Fibroblast of peridontal ligament (primary cell): ENCODE results near the gene SLC9A3.
"Not testable (repeated sequence)": the region's sequence is repeated elsewhere in the genome, so short reads cannot be mapped to it uniquely, and the experiment has no call there.

Source experiments
- DNase-seq: peaks from one replicate; pipeline ENCODE4 v3.0.0-alpha.2; 2010; ENCODE audit errors: extremely low read depth

The SLC9A3 gene

DNA sequence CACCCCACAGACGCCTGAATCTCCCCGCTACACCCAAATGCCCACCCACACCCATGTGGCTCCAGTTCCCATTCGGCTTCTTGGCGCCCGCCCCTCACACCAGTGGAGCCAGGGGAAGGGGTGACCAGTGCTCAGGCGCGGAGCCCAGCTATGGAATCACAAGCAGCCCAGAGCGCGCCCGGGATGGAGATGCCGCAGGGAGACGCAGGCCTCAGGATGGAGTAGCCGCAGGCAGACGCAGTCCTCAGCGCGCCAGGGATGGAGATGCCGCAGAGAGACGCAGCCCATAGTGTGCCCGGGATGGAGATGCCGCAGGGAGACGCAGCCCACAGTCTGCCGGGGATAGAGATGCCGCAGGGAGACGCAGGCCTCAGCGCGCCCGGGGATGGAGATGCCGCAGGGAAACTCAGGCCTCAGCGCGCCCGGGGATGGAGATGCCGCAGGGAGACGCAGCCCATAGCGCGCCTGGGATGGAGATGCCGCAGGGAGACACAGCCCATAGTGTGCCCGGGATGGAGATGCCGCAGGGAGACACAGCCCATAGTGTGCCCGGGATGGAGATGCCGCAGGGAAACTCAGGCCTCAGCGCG lies 16.2 kb downstream of the SLC9A3 start:
- DNase-seq = not testable (repeated sequence)

DNA sequence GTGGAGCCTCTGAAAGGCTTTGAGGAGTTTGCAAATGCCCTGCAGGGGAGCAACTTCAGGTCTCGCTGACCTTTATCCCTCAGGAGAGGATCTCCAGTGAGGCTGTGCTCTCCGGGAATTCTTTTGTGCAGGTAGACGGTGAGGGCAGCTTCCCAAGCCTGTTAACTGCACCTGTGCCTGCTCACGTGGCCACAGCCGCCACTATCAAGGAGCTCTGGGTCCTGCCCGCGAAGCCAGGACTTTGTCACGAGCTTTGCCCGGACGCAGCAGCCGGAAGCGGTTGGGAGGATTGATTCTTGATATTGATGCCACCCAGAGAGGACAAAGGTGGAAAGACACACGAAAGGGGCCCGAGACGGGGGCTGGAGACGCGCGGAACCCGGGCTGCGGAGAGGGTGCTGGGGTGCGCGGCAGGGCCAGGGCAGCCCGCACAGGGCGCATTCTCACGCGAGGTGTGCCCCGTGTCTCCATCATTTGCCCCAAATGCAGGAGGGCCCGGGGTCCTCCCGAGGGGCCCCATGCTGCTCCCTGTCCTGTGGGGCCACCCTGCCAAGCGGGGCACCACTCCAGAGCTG lies 18.2 kb downstream of the SLC9A3 start:
- no peak for DNase-seq

DNA sequence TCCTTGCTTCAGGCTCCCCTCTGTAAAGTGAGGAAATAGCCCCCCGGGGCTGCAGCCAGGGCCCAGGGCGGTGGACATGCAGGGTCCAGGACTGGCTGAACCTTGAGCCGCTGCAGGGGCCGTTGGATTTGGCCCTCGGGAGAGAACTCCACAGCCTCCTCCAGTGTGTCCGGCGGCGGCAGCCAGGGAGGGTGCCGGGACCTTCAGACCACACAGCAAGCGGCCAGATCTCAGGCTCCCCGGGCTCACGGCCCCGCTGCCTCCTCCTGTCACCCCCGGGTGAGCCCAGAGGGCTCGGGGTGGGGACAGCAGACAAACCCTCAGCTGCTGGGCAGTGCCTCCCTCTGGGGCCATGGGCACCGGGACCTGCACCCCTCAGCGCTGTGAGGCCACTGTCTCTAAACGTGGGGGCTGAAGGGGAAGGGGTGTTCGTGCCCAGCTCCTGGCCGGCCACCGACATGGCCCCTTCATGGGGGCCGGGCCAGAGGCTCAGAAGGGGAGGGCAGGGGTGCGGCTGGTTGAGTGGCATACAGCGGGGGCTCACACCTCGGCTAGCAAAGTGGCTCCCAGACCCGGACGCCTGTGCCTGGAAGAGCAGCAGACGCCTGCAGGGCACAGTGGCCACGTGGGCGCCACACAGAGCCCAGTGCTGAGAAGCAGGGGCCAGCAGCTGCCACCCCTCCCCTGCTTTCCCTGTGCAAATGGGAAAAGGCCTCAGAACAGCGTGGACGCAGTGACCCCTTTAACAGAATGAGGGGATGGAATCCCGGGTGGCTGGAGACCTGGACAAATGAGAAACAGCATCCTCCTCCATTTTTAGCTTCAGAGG lies 19.7 kb downstream of the SLC9A3 start:
- no peak for DNase-seq

DNA sequence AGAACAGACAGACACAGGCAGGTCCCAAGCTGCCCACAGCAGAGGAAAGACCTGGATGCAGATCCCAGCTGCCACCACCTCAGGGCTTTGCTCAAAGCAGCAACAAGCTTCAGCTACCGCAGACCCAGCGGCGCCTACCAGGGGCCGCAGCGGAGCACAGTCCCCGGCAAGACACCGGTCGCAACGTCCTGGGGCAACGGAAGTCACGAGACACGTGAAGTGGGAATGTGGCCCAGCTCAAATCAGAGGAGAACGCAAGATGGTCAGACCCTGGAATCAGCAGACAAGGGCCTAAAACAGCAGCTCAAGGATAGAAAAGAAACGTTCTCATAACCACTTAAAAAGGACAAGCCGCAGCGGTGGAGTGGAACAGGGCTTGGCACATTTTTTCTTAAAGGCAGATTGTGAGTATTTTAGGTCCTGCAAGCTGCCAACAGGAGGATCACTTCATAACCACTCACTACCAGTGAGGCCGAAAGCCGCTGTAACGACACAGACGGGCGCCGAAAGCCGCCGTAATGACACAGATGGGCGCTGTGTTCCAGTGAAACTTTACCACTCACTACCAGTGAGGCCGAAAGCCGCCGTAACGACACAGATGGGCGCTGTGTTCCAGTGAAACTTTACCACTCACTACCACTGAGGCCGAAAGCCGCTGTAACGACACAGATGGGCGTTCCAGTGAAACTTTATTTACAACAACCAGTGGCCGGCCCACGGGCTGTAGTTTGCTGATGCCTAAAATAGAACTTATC lies 21.7 kb downstream of the SLC9A3 start:
- no peak for DNase-seq

DNA sequence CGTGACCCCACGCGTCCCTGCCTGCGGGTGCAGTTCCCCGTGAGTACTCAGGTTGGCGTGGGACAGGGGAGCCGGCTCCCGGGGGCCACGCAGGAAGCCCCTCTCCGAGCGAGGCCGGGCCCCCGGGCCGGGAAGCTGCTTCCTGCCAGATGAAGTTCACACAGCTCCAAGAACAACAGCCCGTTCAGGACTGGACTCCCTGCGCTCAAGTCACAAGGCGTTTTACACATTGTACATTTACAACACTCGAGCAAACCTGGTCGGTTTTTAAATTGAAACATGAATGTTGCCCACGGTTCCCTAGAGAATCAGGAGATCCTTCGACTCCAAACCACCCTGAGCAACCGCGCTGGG lies 22.4 kb downstream of the SLC9A3 start:
- DNase-seq = no peak

DNA sequence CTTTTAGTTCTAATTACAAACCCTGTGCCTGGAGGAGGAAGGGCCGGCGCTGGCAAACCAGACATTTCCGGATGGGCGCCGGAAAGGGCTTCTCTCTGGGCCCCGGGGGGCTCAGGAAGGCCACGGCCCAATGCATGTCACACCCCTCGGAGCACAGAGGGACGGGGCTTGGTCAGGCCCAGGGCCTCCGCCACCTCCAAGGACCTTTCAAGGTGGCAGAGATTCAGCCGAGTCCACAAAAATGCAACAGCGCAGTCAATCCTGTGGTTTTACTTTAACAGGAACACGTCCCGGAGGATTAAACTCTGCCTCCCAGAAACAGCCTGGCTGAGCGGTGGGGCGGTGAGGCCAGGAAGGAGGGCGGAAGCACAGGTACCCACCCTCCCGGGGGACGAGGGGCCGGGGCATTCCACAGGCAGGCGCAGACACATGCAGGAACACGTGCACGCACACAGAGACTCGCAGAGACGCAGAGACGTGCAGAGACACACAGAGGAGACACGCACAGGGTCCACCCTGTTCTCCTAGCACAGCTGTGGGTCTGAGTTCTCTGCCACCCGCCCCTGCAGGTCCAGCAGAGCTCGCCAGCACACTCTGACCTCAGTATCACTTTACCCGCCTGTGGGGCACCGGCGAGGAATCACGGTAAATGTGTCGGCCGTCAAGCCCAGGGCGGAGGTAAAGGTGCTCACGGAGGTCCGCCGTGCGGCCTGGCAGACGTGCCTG lies 23.0 kb downstream of the SLC9A3 start:
- DNase-seq = no peak

DNA sequence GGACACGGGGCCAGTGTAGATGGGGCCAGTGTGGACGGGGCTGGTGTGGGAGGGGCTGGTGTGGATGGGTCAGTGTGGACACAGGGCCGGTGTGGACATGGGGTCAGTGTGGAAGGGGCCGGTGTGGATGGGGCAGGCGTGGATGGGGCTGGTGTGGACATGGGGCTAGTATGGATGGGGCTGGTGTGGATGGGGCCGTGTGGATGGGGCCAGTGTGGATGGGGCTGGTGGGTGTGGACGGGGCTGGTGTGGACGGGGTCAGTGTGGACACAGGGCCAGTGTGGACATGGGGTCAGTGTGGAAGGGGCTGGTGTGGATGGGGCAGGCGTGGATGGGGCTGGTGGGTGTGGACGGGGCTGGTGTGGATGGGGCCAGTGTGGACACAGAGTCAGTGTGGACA lies 23.8 kb downstream of the SLC9A3 start:
- DNase-seq = no peak

DNA sequence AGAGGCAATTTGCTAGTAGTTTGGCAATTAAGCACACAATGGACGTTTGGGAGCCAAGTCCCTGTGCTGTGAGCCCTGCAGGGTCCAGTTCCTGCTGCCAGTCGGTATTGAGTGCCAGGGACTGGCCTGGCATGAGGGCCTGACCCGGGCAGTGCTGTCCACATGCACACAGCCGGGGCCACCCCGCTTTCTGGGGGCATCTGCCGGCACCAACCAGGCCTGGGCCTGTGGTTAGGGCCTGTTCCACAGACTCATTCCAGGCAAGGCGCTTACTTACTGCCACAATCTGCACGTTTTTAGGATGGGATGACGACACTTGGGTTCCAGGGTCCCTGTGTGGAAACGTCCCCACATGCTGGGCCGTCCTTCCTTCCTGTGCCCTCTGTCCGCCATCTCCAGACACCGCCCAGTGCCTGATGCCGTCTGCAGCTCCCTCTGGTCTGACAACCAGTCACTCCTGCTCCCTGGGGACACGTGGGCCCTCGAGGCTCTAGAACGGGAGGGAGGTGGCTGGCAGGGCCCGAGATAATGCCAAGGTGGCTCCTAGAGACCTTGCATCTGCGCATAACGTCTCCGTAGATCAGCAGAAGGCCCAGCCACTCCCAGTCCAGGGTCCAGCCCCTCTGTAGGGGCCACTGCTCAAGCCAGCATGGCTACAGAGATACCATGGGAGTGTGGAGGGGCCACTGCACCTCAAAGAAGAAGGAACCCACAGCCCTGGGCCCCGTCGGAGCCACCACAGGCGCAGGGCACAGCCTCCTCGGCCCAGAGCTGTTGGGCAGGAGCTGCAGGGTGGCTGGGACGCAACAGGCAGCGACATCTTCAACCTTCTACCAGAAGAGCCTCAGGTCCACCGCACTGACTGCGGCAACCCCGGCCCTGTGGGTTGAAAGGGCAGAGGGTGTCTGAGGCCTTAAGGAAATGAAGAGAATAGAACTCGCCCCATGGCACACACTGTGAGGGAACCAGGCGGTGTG lies 24.7 kb downstream of the SLC9A3 start:
- DNase-seq = no peak

DNA sequence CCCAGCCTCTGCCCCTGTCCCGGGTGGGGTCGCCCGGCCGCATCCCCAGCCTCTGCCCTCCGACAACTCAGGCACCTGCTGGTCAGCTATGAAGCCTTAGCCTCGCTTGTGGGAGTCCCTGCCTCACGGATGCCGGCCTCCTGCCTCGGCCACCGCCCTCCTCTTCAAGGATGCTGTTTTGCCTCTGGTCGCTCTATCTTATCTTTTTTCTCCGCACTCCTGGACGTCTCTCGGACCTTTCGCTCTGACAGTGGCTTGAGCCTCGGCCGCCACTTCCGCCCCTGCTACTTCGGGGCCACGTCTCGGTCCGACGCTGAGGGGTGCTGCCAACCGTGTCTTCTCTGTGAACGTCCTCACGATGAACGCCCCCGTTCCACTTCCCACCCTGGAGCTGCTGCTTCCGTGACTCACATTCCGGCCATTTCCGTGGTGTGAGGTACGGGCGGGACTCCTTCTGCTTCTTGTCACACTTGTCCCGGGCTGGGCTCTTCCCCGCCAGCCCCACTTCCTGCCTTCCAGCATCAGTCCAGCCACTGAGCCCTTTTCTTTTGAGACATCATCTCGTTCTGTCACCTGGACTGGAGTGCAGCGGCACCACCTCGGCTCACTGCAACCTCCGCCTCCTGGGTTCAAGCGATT lies 26.3 kb downstream of the SLC9A3 start:
- DNase-seq = no peak

DNA sequence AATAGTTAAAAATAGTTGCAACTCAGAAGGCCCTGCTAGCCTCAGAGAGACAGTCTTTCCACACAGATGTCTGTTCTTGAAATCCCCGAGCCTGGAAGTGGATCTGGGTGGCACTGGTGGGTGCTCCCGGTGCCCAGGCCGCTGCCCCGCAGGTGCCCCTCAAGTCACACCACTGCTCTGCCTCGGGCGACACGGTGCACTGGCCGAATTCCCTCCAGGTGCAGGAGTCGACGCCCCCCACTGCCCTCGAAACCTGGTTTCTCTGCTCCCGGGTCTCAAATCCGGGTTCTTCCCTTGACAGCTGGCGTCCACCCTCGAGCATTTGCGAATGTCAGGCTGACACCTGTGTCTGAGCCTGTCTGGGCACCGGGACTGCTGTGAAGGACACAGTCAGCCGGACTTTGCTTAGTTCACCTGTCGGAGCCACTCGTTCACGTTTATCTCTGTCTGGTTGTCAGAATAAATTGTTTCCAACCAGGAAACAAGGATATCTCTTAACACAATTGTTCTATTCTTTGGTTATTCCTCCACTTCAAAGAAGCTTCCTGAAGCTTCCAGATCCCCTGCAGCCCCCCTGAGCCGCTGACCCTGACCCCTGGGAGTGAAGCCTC lies 27.1 kb downstream of the SLC9A3 start:
- no peak for DNase-seq

DNA sequence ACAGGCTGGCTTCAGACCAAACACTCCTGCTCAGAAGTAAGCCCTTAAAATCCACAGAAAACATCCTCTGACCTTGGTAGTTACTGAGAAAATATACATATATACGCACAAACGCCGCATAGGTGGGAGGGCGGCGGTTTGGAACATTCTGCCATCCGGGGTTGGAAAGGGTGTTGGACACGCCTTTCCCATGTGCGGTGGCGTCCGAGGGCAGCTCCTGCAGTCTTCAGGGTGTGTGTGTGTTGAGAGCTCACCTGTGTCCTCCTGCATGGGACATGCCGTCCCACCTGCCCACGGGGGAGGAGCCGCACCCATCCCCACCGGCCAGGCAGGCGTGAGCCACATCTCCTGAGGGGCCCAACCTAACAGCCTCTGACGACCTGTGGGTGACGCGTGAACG lies 28.2 kb downstream of the SLC9A3 start:
- no peak for DNase-seq

DNA sequence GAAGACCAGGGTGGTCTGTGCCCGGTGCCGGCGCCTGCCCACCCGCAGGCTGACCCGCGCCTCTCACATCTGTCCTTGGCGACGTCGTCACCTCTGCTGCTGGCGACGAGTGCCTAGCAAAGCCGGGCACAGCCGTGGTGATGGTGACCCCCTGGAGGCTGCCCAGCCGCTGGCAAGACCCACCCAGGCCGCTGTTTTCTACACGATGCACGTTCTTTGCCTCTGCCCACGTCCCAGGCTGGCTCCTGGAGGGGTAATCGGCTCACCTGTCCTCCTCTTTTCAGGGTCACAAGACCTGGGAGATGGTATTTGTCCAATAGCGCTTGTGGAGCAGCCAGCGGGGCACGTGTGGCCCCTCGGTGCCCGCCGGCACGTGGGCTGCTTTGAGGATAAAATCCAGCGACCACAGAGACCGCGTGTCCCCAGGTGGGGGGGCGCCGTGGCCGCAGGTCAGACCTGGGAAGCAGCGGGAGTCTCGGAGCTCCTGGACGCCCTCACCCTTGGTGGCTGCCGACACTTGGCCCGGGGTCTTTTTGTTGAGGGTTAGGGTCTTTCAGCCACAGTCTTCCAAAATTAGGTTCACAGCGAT lies 29.5 kb downstream of the SLC9A3 start:
- no peak for DNase-seq

DNA sequence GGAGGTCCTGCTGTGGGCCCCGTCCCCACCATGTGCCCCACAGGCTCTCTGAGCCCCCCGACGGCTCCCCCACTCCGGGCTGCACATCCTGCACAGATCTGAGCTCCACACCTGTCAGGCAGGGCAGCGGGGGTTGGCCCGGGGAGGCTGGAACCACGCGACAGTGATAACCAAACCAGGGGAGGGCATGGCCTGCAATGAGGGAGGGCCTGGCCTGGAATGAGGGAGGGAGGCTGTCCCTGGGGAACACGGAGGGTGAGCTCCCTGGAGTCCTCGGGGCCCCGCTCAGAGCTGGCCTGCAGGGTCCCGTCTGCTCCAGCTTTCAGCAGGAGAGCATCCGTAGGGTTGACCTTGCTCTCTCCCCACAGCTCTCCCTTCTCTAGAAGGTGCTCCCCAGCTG lies 30.5 kb downstream of the SLC9A3 start:
- DNase-seq = no peak

DNA sequence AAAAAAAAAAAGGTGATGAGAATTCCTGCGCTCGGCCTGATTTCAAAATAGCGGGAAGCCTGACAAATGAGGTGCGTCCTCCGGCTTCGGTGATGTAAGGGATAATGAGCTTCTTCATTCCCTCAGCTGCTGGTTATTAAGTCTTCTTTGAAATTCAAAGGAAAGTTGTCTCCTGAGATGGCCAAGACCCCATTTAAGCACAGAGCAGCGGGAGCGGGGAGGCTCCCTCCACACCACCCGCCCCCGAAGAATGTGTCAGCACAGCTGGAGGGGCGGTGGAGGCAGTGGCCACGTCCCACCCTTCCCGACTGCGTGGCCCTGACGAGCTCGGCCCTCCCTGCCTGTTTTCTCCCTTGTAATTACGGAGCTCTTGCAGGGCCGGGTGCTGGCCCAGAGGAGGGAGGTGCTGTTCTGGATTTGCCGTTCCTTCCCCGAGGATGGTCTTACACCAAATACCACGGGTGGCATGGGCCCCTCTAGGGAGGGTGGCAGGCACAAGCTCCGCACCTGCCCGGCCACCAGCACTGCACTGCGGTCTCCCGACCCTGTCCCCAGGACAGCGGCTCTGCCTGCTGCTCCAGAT lies 31.0 kb downstream of the SLC9A3 start:
- DNase-seq = no peak

DNA sequence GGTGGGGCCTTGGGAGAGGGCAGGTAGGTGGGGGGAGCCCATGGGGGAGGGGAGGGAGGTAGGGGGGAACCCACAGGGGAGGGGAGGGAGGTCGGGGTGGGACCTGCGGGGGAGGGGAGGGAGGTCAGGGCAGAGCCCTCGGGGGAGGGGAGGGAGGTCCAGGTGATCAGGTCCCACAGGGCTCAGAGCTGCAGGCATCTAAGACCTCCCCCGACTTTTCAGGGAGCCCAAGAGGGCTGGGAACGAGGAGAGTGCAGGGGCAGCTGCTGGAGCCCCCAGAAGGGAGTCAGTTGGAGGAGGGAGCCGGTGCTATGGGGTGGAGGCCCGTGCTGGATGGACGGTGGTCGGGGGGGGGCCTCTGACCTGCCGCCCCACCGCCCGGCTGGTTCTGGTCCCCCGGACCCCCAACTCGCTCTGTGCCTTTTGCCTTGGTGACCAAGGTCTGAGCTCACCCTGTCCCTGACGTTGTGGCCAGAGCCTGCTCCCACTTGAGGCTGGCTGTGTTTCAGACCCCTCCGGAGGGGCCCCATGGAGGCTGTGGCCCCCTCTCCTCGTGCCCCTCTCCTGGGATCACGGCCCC lies 31.8 kb downstream of the SLC9A3 start:
- DNase-seq = no peak

DNA sequence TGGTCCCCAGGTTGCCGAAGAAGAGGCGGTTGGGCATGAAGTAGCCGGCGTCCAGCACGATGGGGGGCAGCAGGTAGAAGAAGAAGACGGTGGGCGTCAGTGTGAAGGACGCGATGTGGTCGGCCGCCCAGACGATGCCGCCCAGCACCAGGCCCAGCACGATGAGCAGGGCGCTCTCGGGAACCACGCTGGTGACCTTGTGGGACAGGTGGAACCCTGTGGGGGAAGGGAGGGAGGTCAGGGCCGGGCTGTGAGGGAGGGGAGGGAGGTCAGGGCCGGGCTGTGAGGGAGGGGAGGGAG lies 32.4 kb downstream of the SLC9A3 start:
- DNase-seq = no peak

DNA sequence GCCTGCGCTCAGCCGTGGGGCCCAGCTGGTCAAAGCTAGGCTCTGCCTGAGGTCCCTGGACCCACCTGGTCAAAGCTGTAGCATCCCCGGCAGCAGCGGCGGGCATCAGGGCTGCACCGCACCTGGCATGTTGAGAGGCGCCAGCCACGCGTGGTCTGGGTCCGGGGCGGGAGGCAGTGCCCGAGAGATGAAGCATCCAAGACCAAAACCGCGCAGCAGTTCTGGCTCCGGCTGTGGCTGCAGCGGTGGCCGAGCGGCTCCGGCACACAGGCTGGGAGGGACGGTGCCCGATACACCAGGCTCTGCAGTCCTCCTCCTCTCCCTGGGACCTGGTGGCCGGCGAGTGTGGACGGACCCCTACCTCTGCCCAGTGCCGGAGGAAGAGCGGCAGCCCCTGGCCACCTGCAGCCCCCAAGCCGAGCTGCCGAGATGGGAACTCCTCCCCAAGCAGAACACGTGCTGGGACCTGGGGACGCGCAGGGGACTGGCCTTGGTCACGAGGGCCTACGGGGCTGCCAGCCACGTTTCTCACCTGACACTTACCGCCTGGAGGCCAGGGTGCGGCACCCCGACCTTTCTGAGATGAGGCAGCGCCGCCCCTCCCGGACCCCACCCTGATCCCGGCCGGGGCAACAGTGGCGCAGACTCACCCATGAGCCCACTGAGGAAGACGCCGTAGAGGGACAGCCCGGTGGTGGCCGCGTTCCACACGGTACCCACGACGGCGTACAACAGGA lies 33.0 kb downstream of the SLC9A3 start:
- no peak for DNase-seq
